H1 (cell line): Measurements from ENCODE around the gene ZSWIM7. TPM values are rescaled to one million over a fixed set of nuclear protein-coding genes. Genes with fewer than 3 reads are reported as not detected.

Experiments
- EGR1 ChIP-seq: IDR thresholded peaks from 2 replicates; pipeline ENCODE4 v1.6.1; 2011; ENCODE audit warnings: low read depth, low read length, borderline replicate concordance
- EZH2 ChIP-seq: fragments of 200-600 bp; sonication (generic); IDR thresholded peaks from 2 replicates; pipeline ENCODE4 v1.7.1; 2012; ENCODE audit warnings: low read depth, mild to moderate bottlenecking, moderate library complexity, low read length, inconsistent platforms; ENCODE audit not compliant: severe bottlenecking
- HDAC6 ChIP-seq: IDR thresholded peaks from one replicate; pipeline ENCODE4 v1.7.1; 2012; ENCODE audit warnings: low read depth, mild to moderate bottlenecking, inconsistent platforms, low read length, moderate library complexity
- KDM5A ChIP-seq: fragments of 200-600 bp; IDR thresholded peaks from 2 replicates; pipeline ENCODE4 v1.7.1; 2012; ENCODE audit warnings: mild to moderate bottlenecking, low read length, inconsistent platforms, mixed read lengths
- SP4 ChIP-seq: IDR thresholded peaks from 2 replicates; pipeline ENCODE4 v1.6.1; 2012; ENCODE audit warnings: low read length, inconsistent platforms
- TAF1 ChIP-seq: IDR thresholded peaks from 2 replicates; pipeline ENCODE4 v1.6.1; 2011; ENCODE audit warnings: mild to moderate bottlenecking, low read depth, low read length
- ZNF274 ChIP-seq: IDR thresholded peaks from 2 replicates; pipeline ENCODE4 v1.7.0; 2012; ENCODE audit warnings: low read length, borderline replicate concordance; ENCODE audit errors: extremely low read depth
- polyA plus RNA-seq, 7 experiments: library from polyadenylated mRNA; depleted of rRNA in 3 of 7; stranded (reverse) in 5 of 7; unstranded in 2 of 7; fragments of >200 nt in 5 of 7; fragments of 200-250 nt in 2 of 7; gene quantifications; 1 replicate in 5 of 7; 2 replicates in 1 of 7; 4 replicates in 1 of 7; pipeline versions ENCODE4 v1.2.1 to v1.2.3, GENCODE V29; 2011 to 2013; ENCODE audit warnings: missing spikeins in 2 of 7, mixed read lengths in 2 of 7
- total RNA-seq: library from RNA; stranded (reverse); fragmentation: NEBNext Ultra II Directional; extraction: Animal tissue kit (Norgen Biotek cat#: 25700); gene quantifications from 2 replicates; pipeline ENCODE4 v1.2.1, GENCODE V29; 2021

ZSWIM7 gene
- total and polyA plus RNA-seq, 2 of the 8 experiments (the other 6 are each of a cell fraction or from before 2014, with no cell fraction given), result 39.3 to 57.7 TPM

DNA sequence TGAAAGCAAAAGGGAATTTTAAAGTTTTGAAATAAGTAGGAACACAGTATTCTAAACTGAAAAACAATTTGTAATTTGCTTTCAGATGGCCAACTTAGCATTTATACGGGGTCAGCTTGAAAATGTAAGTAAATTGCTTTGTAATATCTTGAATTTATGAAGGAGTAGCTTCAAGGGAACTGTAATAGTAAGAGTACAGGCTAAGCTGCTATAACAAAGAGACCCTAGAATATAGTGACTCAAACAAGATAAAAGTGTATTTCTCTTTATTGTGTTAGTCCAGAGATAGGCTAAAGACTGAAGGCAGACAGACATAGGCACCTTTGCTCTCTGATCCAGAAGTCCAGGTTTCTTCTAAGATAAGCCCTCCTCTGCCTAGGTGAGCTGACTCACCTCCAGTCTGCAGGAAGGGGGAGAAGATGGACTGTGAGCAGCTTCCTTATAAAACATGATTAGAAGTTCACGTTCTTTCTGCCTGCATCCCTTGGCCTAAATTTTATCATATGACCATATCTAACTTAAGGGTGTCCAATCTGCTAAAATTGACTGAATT, 3.3 kb upstream of the ZSWIM7 start (continued):
- TF ChIP-seq EZH2 (no peak), KDM5A (no peak), TAF1 (no peak), HDAC6 (no peak), EGR1 (no peak), ZNF274 (no peak), SP4 (no peak)
